ENCODE measurements around the gene USPL1. TPM values are rescaled to one million over a fixed set of nuclear protein-coding genes. Genes with fewer than 3 reads are reported as not detected.

Gene USPL1
- total RNA-seq, 1 experiment from 2014 or later: 11.8 TPM

DNA sequence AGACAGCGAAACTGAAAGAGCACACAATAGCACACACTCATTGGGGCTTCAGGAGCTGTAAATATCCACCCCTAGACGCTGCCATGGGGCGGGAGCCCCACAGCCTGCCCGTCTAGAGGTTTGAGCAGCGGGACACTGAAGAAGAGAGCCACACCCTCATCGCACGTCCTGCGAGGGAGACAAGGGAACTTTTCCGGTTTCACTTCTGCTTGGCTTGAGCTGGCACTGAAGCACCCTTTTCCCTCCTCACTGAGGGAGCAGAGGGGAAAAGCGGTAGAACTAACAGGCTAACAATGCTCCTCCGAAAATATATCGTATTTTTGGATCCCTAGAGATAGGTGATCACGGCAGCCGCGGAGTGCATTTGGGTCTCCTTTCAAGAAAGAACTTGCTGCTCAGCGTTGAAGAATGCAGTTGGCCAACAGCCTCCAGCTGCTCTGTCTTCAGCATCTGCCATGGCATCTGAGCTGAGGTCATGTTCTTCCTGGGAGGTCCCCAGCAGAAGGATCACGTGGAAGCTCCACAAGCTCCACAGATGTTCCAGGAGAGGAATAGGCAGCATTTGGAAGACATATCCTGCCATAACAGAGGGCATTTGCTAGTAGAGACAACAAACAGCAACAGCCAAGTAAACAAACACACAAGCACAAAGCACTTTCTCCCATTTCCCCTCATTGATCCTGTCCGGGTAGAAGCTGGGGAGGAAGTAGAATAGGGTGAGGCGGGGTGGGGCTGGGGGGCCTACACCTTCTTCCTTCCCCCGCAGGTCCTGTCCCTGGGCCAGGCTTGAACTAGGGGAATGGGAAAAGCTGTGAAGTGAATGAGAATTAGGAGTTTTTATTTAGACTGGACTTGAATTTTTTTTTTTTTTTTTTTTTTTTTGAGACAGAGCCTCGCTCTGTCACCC, 72.8 kb downstream of the USPL1 start:
- Mint-ChIP-seq H3K27ac (ENCODE audit: low read depth, unreplicated experiment) (peak overlapping the region; percentile 93), H3K9me3 (ENCODE audit: unreplicated experiment) (no peaks in the 10 kb centered on the region), H3K4me3 (ENCODE audit: unreplicated experiment) (peak overlapping the region; percentile 79), H3K4me1 (ENCODE audit: insufficient read depth, unreplicated experiment) (peaks cover 6% of the 10 kb centered on the region), H3K36me3 (ENCODE audit: insufficient read depth, unreplicated experiment) (no peaks in the 10 kb centered on the region), H3K27me3 (ENCODE audit: insufficient read depth, unreplicated experiment) (no peaks in the 10 kb centered on the region)
- TF ChIP-seq, protein P1, sequence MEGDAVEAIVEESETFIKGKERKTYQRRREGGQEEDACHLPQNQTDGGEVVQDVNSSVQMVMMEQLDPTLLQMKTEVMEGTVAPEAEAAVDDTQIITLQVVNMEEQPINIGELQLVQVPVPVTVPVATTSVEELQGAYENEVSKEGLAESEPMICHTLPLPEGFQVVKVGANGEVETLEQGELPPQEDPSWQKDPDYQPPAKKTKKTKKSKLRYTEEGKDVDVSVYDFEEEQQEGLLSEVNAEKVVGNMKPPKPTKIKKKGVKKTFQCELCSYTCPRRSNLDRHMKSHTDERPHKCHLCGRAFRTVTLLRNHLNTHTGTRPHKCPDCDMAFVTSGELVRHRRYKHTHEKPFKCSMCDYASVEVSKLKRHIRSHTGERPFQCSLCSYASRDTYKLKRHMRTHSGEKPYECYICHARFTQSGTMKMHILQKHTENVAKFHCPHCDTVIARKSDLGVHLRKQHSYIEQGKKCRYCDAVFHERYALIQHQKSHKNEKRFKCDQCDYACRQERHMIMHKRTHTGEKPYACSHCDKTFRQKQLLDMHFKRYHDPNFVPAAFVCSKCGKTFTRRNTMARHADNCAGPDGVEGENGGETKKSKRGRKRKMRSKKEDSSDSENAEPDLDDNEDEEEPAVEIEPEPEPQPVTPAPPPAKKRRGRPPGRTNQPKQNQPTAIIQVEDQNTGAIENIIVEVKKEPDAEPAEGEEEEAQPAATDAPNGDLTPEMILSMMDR (IDR thresholded peaks at IDR 0.05; ENCODE audit: unreplicated experiment): no peak
- intact Hi-C loops (cut with micrococcal nuclease): loop anchor here (1.0 to 5.0 kb wide), 3 partner anchors 52 to 175 kb away; no protein-coding TSS in a partner anchor
- ChIA-PET POLR2A (interaction anchor here (0.6 to 2.3 kb wide), 13 partner anchors 8 to 402 kb away, joined by 3 to 16 read pairs (median 4); no protein-coding TSS in a partner anchor), CTCF (interaction anchor here (0.7 to 1.6 kb wide), 7 partner anchors 14 to 274 kb away, joined by 3 to 8 read pairs (median 3); no protein-coding TSS in a partner anchor)
- BruUV-seq (replicated peaks): TSS peak; percentile 42
- peak; percentile 75 for DNase-seq (ENCODE audit: unreplicated experiment)

DNA sequence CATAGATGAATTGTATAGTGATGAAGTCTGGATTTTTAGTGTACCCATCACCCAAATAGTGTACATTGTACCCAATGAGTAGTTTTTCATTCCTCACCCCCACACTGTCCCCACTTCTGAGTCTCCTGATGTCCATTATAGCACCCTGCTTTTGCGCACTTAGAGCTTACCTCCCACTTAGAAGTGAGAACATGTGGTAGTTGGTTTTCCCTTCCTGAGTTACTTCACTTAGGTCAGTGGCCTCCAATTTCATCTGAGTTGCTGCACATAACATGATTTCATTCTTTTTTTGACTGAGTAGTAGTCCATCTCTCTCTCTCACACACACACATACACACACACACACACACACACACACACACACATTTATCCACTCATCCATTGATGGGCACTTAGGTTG, 74.4 kb downstream of the USPL1 start:
- BruUV-seq (replicated peaks): no TSS peak
- Mint-ChIP-seq H3K4me3 (ENCODE audit: unreplicated experiment) (no peak overlapping the region), H3K9me3 (ENCODE audit: unreplicated experiment) (no peaks in the 10 kb centered on the region), H3K27me3 (ENCODE audit: insufficient read depth, unreplicated experiment) (no peaks in the 10 kb centered on the region), H3K4me1 (ENCODE audit: insufficient read depth, unreplicated experiment) (peaks cover 6% of the 10 kb centered on the region), H3K27ac (ENCODE audit: low read depth, unreplicated experiment) (no peak overlapping the region), H3K36me3 (ENCODE audit: insufficient read depth, unreplicated experiment) (no peaks in the 10 kb centered on the region)
- ChIA-PET CTCF (no interaction called here), POLR2A (no interaction called here)
- DNase-seq (ENCODE audit: unreplicated experiment): no peak
- TF ChIP-seq, protein P1 (IDR thresholded peaks at IDR 0.05; ENCODE audit: unreplicated experiment): no peak
- intact Hi-C loops (cut with micrococcal nuclease): loop anchor here (5.0 kb wide), 2 partner anchors 50 to 100 kb away; no protein-coding TSS in a partner anchor

DNA sequence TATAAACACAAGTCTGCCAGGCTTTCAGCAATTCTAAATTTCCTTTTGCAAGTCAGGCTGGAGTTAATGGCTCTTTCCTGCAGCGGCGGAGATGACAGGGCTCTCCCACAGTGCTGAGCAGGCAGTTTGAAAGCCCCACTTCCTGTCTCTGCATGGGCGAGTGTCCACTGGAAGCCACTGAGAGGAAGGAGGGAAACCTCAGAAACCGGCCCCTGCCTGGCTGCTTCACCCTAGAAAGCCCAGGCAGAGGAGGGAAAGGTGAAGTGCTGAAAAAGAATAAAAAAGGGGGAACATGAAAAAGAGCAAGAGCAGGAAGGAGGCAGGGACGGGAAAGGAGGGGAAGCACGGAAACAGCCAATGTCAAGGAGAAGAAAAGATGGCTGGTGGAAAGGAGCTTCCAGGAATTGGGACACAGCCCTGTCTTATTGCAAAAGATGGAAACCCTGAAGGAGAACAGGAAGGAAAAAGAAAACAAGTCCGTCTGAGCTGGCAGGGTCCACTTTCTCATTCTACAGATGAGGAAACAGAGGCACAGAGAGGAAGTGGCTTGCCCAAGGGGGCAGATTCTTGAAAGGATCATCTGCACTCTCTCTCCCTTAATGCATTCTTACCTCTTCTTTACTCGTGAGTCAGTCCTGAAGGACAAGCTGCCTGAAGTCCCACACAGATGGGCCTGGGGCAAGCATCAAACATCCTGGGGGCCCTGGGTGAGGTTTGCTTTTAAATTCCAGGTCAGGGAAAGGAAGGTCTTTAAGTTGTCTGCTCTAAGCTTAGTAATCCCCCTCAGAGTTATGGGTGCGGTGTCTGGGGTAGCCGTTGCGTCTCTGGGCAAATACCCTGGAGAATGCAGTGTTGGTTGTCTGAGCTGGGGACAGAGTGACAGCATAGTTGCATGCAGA, 78.8 kb downstream of the USPL1 start:
- Mint-ChIP-seq H3K27ac (ENCODE audit: low read depth, unreplicated experiment) (no peak overlapping the region), H3K36me3 (ENCODE audit: insufficient read depth, unreplicated experiment) (no peaks in the 10 kb centered on the region), H3K4me3 (ENCODE audit: unreplicated experiment) (no peak overlapping the region), H3K27me3 (ENCODE audit: insufficient read depth, unreplicated experiment) (no peaks in the 10 kb centered on the region), H3K9me3 (ENCODE audit: unreplicated experiment) (no peaks in the 10 kb centered on the region), H3K4me1 (ENCODE audit: insufficient read depth, unreplicated experiment) (peaks cover 7% of the 10 kb centered on the region)
- POLR2A ChIA-PET: no interaction called here
- no TSS peak for BruUV-seq (replicated peaks)
- TF ChIP-seq, protein P1 (IDR thresholded peaks at IDR 0.05; ENCODE audit: unreplicated experiment): no peak
- intact Hi-C loops (cut with micrococcal nuclease): no loop called here
- CTCF ChIA-PET: interaction anchor here (0.6 kb wide), 1 partner anchor 15 kb away, joined by 5 read pairs; no protein-coding TSS in a partner anchor
- no peak for DNase-seq (ENCODE audit: unreplicated experiment)

All from MCF 10A (cell line).